ENCODE measurements around the gene ERBB3.
"Not testable (repeated sequence)": the region's sequence is repeated elsewhere in the genome, so short reads cannot be mapped to it uniquely, and the experiment has no call there.

Gene ERBB3

DNA sequence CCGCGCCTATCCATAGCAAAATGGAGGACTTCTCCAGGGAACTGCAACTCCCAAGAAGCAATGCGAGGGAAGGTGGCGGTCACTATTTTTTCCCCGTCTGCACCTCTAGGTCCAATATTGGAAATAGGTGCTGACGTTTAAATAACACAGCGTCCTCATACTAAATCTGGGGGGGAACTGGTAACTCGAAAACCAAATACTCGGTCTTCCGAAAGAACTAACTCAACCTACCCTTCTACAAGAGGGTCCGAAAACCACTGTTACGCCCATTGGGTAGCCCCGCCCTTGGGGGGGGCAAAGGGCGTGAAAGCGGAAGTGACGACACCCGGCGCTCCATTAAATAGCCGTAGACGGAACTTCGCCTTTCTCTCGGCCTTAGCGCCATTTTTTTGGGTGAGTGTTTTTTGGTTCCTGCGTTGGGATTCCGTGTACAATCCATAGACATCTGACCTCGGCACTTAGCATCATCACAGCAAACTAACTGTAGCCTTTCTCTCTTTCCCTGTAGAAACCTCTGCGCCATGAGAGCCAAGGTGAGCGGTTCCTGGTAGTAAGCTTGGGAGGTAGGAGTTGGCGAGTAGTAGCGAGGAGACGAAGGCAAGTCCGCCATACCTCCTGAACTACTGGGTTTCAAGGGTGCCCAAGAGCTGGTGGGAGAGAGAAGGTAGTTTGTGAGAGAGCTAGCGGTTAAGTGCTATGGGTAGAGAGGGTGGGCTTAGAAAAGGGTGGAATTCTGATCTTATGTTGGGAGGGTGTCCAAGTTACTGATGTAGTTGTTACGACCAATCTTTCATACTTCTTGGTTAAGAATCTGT is 36.5 kb downstream of the ERBB3 start, which contains the start of gene RPL41:
RPL41 (plus strand) TSS at position 367 of the 815 bp plus-strand sequence.
- peak; percentile 94 for DNase-seq

DNA sequence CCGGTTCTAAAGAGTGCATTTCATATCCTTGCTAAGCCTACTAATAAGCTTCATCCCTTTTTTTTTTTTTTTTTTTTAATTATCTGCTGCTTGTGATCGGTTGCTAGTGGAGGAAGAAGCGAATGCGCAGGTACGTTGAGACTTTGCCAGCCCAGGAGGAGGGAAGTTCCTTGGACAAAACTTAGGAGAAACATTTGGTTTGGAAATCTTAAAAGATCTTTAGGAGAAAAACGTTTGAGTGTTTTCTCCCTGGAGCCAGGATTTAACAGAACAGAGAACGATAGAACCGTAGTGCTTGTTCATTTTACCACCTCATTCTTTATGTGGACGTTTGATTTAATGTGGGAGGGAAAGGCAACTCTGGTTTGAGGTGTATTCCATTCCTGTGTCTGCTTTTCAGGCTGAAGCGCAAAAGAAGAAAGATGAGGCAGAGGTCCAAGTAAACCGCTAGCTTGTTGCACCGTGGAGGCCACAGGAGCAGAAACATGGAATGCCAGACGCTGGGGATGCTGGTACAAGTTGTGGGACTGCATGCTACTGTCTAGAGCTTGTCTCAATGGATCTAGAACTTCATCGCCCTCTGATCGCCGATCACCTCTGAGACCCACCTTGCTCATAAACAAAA is 37.2 kb downstream of the ERBB3 start:
- not testable (repeated sequence) for DNase-seq

DNA sequence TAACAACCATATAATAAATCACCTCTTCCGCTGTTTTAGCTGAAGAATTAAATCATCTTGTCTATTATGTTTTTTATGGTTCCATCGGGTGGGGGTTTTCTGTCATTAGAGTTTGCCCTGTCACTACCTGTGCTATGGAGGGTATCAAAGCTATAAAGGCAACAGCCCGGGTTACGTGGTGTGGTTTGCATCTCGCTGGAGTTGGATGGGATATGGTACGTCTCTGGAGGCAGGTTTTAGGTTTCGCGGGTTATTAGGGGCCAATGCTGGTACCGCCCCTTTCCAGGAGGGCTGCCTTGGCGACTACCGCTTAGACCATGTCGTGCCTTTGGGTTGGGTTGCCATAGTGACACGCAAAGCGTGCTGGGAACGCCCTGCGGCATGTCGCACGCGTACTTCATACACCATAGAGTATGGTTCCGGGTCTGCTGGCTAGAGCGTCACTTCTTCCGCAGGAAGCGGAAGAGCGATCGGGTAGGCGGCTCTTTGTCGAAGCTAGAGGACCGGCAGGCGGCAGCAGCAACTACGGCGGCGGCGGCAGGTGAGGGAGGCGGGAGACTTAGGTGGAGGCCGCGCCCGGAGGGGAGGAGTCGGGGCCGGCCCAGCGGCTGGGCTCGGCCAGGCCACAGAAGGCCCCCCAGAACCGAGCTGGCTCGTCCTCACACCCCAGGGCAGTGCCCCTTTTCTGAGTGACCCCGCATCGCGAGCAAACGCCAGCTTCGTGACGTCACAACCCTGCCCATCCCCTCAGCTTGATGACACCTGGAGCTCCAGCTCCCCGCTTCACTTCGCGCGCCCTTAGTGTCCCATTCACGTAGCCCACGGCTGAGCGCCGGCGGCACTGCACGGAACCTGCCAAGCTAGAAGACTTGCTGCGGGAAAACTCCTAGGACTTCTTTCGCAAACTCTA is 38.1 kb downstream of the ERBB3 start, which contains the start of gene ZC3H10:
ZC3H10 (plus strand) TSS at position 489 of the 910 bp plus-strand sequence. CDS start 2,297 bp downstream, outside the sequence.
- peak; percentile 99 for DNase-seq

DNA sequence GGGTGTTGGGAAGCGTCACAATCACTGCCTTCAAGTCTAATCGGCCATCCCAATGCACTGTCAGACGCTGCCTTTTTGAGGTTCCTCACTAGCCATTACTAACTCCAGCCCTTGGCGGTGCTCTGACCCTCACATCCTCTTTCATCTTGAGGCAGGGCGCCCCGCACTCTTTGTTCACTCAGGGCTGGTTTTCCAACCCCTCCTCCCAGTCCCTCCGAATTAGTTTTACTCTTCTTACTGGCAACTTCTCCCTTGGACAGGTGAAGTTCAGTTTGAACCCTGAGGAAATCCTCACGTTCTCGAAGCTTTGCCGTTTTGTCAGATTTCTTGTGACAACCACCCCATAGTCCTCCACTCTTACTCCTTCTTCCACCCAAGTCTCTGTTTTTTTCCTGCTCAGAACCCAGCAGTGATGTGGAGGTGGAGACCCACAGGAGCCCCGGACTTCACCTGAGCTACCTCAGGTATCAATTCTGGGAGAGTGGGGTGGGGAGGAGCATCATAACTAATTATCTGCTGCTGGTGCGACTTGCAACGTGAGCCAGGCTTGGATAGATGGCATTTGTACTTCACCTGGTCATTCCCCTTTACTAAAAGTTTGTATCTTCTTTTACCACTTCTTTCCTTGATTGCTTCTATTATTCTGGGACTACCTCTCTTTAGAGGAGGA is 38.9 kb downstream of the ERBB3 start:
- no peak for DNase-seq

DNA sequence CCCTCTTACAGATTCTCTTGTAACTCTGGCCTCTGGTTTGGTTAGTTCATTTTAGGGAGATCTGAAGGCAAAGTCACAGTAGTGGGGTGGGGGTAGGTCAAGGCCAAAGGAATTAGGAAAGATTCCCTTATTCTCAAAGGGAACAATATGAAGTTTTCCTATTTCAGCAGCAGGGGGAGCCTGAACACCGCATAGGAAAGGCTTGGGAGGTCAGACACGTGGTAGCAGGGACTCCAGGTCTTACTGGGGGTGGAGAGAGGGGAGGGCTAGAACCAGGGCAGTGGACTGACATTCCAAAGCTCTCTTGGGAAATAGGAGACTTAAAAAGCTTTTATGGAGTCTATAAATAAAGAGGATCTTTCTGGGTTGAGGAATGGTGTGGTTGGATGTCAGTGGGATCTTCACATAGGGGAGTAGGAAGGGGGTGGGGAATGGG is 39.4 kb downstream of the ERBB3 start:
- peak; percentile 65 for DNase-seq

DNA sequence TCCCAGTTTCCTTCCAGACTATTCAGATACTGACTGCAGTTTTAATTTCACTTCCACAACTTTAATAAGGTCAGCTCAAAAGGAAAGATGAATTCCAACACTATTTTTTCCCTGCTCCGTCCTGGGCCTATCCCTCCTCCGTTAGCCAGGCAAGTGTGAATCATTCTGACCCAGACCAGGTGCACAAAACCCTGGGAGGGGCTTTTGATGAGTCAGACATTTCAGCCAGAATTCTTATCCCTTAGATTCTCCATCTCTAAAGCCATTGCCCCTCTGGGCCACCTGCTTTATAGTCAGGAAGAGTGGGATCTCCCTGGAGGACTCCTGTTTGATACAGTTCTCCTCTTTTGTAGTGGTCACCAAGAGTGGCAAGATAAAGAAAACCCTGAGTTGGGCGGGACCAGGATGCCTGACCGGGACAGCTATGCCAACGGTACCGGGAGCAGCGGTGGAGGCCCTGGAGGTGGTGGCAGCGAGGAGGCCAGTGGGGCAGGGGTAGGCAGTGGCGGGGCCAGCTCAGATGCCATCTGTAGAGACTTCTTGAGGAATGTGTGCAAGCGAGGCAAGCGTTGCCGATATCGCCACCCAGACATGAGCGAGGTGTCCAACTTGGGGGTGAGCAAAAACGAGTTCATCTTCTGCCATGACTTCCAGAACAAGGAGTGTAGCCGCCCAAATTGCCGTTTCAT is 40.3 kb downstream of the ERBB3 start:
- DNase-seq = no peak

DNA sequence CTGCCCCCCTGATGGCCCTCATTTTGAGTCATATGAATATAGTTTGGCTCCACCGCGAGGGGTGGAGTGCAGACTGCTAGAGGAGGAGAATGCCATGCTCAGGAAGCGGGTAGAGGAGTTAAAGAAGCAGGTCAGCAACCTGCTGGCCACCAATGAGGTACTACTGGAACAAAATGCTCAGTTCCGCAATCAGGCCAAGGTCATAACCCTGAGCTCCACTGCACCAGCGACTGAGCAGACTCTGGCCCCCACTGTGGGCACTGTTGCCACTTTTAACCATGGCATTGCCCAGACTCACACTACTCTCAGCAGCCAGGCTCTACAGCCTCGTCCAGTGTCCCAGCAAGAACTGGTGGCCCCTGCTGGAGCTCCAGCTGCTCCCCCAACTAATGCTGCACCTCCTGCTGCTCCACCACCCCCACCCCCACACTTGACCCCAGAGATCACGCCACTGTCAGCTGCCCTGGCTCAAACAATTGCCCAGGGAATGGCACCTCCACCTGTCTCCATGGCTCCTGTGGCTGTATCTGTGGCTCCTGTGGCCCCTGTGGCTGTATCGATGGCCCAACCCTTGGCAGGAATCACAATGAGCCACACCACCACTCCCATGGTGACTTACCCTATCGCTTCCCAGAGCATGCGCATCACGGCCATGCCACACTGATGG is 41.4 kb downstream of the ERBB3 start:
- no peak for DNase-seq

DNA sequence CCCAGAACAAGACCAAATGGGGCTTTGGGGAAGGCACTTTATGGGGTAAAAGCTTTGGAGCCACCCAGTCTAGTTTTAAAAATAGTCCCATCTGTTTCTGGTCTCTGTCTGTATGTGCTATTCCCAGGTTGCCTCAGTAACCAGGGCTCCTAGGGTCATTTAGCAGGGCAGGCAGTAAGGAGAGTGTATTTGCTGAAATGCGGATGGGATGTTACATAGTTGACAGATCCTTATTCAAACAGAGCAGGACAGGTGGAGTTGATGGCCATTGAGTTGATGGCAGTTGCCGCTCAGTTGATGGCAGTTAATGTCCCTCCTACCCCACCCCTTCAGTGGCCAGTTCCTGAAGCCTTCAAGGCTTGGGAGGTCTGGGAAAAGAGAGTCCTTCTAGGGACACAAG is 42.7 kb downstream of the ERBB3 start:
- DNase-seq = no peak

DNA sequence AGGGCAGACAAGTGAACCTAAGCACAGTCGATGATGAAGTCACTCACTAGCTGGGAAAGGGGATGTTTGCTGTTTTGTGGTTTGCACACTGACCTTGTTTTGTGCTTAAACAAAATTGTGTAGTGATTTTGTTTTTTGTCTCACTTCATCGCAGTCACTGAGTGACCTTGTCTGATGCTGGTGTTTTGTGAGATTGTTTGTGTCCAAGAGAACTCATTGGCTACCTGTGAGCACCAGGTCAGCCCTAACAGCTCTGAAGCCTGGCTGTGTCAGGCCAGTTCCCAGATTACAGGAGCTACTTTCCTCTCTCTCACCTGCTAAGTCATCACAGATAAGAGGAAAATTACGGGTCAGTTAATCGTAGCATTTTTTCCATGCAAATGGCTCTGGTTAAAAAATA is 44.2 kb downstream of the ERBB3 start:
- DNase-seq = no peak

DNA sequence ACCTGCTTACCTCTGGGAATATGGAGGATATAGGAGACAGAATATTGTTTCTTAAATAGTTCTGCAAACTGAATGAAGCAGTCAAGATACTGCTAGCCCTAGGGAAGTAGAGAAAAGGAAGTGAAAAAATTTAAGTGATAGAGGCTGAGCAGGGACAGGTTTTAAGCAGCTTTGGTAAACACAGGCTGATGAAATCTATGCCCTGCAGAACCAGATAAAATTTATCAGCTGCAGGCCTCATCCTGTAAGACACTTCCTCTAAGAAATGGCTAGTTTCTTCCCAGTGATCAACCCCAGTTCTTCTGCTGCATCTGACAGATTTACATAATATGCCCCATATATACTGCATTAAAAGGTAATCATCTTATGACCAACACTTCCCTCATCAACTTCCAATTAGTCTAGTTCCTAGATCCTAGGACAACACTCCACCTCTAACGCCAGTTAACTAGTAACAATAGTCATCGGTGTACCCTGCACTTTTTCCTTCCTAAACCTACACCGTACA is 46.8 kb downstream of the ERBB3 start:
- no peak for DNase-seq

DNA sequence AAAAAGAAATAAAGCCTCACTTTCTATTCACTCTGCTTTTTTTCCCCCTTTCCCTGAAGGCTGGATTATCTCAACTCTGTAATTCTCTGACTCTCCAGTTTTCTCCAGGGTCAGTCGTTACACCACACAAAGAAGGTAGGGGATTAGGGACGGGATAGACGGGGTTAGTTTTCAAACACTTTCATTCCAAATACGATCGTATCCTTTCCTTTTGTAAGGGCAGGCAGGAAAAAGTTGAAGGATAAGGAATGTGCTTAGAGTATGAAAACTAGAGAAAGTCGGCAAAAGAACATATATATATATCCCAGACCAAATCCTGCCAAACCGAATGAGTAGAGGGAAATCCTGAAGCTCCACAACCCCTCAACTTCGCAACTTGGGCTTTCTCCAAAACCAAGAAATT is 47.5 kb downstream of the ERBB3 start:
- no peak for DNase-seq

DNA sequence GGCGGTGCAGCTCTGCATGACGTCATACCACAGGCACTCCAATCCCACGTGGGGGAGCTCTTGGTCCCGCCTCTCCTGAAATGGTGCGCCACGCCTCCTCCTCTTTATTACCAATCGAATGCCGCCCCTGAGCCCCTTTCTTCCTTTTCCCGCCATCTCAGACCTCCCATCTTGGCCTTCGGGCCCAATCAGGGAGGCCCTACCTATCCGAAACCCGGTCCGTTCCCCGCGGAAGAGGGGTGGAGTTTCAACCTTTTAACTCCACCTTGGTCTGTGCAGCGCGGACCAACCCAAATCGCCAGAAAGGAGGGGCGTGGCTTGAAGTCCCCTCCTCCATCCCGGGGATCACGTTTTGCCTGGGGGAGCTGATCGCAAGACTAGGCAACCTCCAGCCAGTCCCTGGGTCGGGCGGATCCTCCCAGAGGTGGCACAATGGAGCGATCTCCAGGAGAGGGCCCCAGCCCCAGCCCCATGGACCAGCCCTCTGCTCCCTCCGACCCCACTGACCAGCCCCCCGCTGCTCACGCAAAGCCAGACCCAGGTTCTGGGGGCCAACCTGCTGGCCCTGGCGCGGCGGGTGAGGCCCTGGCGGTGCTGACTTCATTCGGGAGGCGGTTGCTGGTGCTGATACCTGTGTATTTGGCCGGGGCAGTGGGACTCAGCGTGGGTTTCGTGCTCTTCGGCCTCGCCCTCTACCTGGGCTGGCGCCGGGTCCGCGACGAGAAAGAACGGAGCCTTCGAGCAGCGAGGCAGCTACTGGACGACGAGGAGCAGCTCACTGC is 48.1 kb downstream of the ERBB3 start, which contains the start of gene ESYT1:
ESYT1 (plus strand) TSS at position 380 of the 782 bp plus-strand sequence; CDS start at position 433, 53 bp downstream.
- DNase-seq = peak; percentile 100

DNA sequence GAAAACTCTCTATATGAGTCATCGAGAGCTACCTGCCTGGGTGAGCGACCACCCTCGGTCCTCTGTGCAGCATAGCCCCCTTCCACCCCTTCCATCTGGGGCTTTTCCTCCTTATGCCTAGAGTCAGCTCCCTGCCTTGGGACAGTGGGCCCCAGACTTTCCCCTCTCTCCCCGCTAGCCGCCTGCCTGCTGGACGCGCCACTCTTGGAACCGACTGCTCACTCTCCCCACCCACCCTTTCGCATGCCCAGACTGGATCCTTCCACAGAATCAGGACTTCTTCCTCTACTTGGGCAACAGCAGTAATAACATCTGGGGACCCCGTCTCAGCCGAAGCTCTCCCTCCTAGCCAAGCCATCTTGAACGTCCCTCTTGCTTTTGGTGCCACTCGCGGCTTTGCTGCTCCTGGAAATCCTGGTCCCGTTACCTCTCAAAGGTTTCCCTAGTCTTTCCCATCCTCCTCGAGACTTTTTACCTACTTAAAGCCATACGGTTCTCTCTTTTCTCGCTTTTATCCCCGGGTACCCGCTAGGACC is 48.8 kb downstream of the ERBB3 start:
- no peak for DNase-seq

DNA sequence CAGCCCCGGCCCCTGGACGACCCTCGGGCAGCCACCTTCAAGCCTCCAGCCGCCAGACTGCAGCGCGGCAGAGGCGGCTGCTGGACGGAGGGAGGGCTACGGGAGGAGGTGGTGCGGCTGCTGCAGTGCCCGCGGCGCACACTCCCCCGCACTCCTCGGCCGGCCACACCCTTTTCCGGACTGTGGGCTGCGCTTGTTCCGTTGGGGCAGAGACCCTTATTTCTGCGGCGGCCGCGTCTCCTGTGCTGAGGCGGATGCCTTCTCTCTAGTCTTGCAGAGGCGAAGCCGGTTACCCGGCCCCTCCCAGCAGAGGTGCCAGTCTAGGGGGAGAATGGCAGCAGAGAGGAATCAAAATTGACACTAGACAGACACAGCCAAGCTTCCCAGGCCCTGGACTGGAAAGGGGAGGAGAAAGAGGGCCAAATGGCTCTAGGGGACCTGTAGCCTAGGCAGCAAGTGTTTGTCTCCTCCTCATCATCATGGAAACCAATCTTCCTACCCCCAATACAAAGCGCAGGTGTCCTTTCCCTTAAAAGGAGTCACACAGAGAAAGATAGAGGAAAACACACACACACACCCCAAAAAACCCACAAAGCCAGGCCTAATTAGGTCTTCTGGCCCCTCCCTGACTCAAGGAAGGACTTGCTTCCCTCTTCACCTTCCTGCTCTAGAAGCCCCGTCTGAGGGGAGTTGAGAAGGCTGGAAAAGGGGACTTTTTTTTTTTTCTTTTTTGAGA is 49.4 kb downstream of the ERBB3 start:
- DNase-seq = peak; percentile 73

DNA sequence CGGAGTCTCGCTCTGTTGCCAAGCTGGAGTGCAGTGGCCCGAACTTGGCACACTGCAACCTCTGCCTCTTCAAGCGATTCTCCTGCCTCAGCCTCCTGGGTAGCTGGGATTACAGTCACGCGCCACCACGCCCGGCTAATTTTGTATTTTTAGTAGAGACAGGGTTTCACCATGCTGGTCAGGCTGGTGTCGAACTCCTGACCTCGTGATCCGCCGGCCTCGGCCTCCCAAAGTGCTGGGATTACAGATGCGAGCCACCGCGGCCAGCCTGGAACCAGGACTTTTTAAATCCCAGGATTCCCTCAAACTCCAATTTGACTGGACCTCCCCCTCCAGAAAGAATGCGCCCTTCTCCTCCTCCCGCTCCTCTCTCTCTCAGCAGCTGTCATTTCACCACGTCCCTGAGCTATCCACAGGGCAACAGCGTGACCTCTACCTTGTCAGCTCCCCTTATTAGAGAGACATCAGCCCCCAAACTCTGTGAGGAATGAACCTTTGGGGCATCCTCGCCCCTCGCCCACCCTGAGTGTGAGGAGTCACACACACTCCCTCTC is 50.1 kb downstream of the ERBB3 start:
- no peak for DNase-seq

DNA sequence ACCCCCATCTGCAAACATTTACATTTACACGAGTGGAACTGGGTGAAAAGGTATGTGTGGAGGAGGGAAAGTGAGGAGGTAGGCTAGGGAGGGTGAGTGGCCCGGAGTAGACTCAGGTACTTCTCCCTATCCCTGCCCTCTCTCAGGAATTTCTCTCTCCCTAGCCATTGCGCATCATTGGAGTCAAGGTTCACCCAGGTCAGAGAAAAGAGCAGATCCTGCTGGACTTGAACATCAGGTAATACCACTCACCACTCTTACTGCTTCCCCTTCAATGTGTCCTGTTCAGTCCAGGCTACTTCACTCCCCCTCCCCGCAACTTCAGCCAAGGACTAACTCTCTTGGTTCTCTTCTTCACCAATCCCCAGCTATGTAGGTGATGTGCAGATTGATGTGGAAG is 50.9 kb downstream of the ERBB3 start:
- DNase-seq = no peak

DNA sequence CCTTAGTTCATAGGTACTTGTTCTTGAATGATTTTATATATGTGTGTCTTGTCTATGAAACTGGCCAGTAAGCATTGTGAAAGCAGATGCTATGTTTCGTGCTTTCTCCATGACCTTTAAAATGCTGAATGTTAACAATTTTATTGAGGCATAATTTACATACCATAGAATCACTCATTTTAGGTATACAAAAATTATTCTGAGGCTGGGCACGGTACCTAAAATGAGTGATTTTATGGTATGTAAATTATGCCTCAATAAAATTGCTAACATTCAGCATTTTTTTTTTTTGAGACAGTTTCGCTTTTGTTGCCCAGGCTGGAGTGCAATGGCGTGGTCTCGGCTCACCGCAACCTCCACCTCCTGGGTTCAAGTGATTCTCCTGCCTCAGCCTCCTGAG is 54.9 kb downstream of the ERBB3 start:
- no peak for DNase-seq

DNA sequence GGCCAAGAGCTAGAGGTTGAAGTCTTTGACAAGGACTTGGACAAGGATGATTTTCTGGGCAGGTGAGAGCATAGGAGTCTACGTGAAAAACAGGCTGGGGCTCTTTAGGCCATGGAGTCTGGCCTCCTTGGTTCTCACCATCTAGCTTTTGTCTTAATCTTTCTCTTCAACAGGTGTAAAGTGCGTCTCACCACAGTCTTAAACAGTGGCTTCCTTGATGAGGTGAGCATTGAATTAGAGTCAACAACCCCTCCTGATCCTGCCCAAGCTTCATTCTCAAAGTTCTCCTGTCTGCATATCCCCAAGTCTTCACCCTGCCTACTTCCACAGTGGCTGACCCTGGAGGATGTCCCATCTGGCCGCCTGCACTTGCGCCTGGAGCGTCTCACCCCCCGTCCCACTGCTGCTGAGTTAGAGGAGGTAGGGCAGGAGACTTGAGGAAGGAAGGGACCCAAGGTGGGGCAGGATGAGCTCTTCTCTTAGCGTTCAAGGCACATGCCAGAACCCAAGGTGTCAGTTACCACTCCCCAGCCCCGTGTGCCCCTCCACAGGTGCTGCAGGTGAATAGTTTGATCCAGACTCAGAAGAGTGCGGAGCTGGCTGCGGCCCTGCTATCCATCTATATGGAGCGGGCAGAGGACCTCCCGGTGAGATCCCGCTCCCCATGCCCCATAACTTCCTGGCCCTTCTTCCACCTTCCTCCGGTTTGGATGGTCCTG is 58.0 kb downstream of the ERBB3 start:
- DNase-seq = no peak

Measured in central memory CD4-positive, alpha-beta T cell (primary cell).